Measurements from ENCODE around the gene LRRC36.

Gene LRRC36

GRCh38 chr16:67339453-67339852 lies 12.8 kb downstream of the LRRC36 start:
- no peak for DNase-seq (ENCODE audit: extremely low spot score)
- ChIA-PET POLR2A (no interaction called here), CTCF (interaction anchor here (0.8 to 2.7 kb wide), 13 partner anchors 9 to 95 kb away, joined by 3 to 23 read pairs (median 4); partner anchors contain the start of genes KCTD19 and LRRC36)
- TF ChIP-seq CTCF (IDR thresholded peaks at IDR 0.05; ENCODE audit: control extremely low read depth, extremely low read depth, low read depth, missing control alignments) = peak; percentile 42

GRCh38 chr16:67341250-67341649 lies 14.6 kb downstream of the LRRC36 start:
- POLR2A ChIA-PET = no interaction called here
- DNase-seq (ENCODE audit: extremely low spot score) = no peak
- CTCF ChIA-PET = no interaction called here

GRCh38 chr16:67342616-67343015 lies 16.0 kb downstream of the LRRC36 start:
- ChIA-PET CTCF (no interaction called here), POLR2A (no interaction called here)

More at GRCh38 chr16:67341250-67341649, 14.6 kb downstream of the LRRC36 start:
- TF ChIP-seq CTCF (IDR thresholded peaks at IDR 0.05; ENCODE audit: control extremely low read depth, extremely low read depth, low read depth, missing control alignments) = no peak

GRCh38 chr16:67345401-67345800 lies 18.8 kb downstream of the LRRC36 start:
- POLR2A ChIA-PET = no interaction called here
- CTCF ChIA-PET = interaction anchor here (0.9 to 1.1 kb wide), 4 partner anchors 15 to 85 kb away, joined by 3 to 5 read pairs (median 4); partner anchors contain the start of genes KCTD19 and LRRC36
- no peak for DNase-seq (ENCODE audit: extremely low spot score)
- TF ChIP-seq CTCF (IDR thresholded peaks at IDR 0.05; ENCODE audit: control extremely low read depth, extremely low read depth, low read depth, missing control alignments) = no peak

More at GRCh38 chr16:67342616-67343015, 16.0 kb downstream of the LRRC36 start:
- no peak for TF ChIP-seq CTCF (IDR thresholded peaks at IDR 0.05; ENCODE audit: control extremely low read depth, extremely low read depth, low read depth, missing control alignments)
- DNase-seq (ENCODE audit: extremely low spot score) = no peak

GRCh38 chr16:67346341-67346740 lies 19.7 kb downstream of the LRRC36 start:
- no peak for DNase-seq (ENCODE audit: extremely low spot score)

GRCh38 chr16:67349172-67349571 lies 22.6 kb downstream of the LRRC36 start:
- POLR2A ChIA-PET = no interaction called here

More at GRCh38 chr16:67346341-67346740, 19.7 kb downstream of the LRRC36 start:
- ChIA-PET CTCF (interaction anchor here (0.7 to 1.4 kb wide), 6 partner anchors 14 to 82 kb away, joined by 3 to 4 read pairs (median 3); no protein-coding TSS in a partner anchor), POLR2A (no interaction called here)
- TF ChIP-seq CTCF (IDR thresholded peaks at IDR 0.05; ENCODE audit: control extremely low read depth, extremely low read depth, low read depth, missing control alignments) = no peak

More at GRCh38 chr16:67349172-67349571, 22.6 kb downstream of the LRRC36 start:
- CTCF ChIA-PET = interaction anchor here (0.9 to 1.6 kb wide), 3 partner anchors 10 kb away, joined by 4 to 5 read pairs (median 4); no protein-coding TSS in a partner anchor
- peak; percentile 31 for TF ChIP-seq CTCF (IDR thresholded peaks at IDR 0.05; ENCODE audit: control extremely low read depth, extremely low read depth, low read depth, missing control alignments)
- DNase-seq (ENCODE audit: extremely low spot score) = no peak
